Activated CD8-positive, alpha-beta memory T cell treated with anti-CD3 and anti-CD28 coated beads, Interleukin-2, amount 10 ng/mL, durations not matched to agents 7 days and 5 days (primary cell): ENCODE data around the gene ACD. TPM values are rescaled to one million over a fixed set of nuclear protein-coding genes. Genes with fewer than 3 reads are reported as not detected.

Experiments
- ATAC-seq: fragments of 150-1000 bp; cut with Tn5 transposase; one replicate; pipeline ENCODE4 v1.10.0; 2021; ENCODE audit warnings: moderate library complexity
- CTCF ChIA-PET: fragments of 350-600 bp; sonication (Branson Sonifier 250); formaldehyde crosslinking; loops from one replicate; lab custom pipeline; 2021; ENCODE audit warnings: antibody characterized with exemption; lab: Charles Lee
- DNase-seq: peaks from one replicate; pipeline ENCODE4 v3.0.0-alpha.2; 2020
- H3K27ac Mint-ChIP-seq: one replicate; pipeline ENCODE4 v1.8.0; 2021; ENCODE audit warnings: mild to moderate bottlenecking, mixed read lengths
- H3K27me3 Mint-ChIP-seq: one replicate; pipeline ENCODE4 v1.8.0; 2021; ENCODE audit warnings: mixed read lengths
- H3K36me3 Mint-ChIP-seq: one replicate; pipeline ENCODE4 v1.8.0; 2021; ENCODE audit warnings: mild to moderate bottlenecking, mixed read lengths
- H3K4me1 Mint-ChIP-seq: one replicate; pipeline ENCODE4 v1.8.0; 2021; ENCODE audit warnings: mixed read lengths
- H3K4me3 Mint-ChIP-seq: one replicate; pipeline ENCODE4 v1.8.0; 2021; ENCODE audit warnings: mild to moderate bottlenecking, moderate library complexity, mixed read lengths
- H3K9me3 Mint-ChIP-seq: one replicate; pipeline ENCODE4 v1.8.0; 2022; ENCODE audit warnings: low read depth, mixed read lengths
- total RNA-seq, 2 experiments: library from RNA; stranded (reverse); gene quantifications; one replicate each; pipeline ENCODE4 v1.2.3, GENCODE V29; 2021

The ACD gene
- total RNA-seq, 2 experiments from 2014 or later = 49.7 to 58.1 TPM

DNA sequence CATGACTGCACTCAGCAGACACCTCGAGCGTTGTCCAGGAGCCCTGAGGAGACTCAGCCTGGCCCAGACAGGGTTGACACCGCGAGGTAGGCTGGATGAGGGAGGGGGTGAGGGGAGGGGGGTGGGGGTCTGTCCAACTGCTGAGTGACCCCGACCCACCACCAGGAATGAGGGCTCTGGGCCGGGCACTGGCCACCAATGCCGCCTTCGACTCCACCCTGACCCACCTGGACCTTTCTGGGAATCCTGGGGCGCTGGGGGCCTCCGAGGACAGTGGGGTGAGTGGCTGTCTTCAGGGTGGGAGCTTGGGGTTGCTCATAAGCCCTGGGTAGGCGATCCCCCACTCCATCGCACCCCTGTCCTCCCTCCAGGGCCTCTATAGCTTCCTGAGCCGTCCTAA is 12.4 kb downstream of the ACD start:
- Mint-ChIP-seq H3K4me3 (no peak overlapping the region), H3K36me3 (peaks cover 22% of the 10 kb centered on the region), H3K4me1 (peaks cover 18% of the 10 kb centered on the region), H3K9me3 (no peaks in the 10 kb centered on the region), H3K27ac (no peak overlapping the region), H3K27me3 (no peaks in the 10 kb centered on the region)
- no peak for DNase-seq
- CTCF ChIA-PET = interaction anchor here (1.4 to 11.4 kb wide), 5 partner anchors 19 to 133 kb away, joined by 4 to 307 read pairs (median 28); partner anchors contain the start of genes C16orf86, CTCF and ENKD1
- ATAC-seq = no peak

DNA sequence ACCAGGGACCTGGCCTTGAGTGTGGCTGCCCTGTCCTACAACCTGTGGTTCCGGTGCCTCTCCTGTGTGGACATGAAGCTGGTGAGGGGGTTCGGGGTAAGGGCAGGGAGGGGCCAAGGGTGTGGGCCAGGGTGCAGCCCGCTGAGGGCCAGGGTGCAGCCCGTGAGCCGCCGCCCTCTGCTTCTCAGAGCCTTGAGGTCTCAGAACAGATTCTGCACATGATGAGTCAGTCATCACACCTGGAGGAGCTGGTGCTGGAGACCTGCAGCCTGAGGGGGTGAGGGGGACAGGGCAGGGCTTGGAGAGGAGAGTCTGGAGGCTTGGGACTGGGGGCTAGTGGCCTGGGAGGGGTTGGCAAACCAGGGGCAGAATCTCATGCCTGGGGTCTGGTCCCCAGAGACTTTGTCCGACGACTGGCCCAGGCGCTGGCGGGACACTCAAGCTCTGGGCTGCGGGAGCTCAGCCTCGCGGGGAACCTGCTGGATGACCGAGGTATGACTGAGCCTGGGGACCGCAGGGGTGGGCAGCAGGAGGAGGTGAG is 12.9 kb downstream of the ACD start:
- Mint-ChIP-seq H3K27ac (no peak overlapping the region), H3K9me3 (no peaks in the 10 kb centered on the region), H3K4me1 (peaks cover 18% of the 10 kb centered on the region), H3K27me3 (no peaks in the 10 kb centered on the region), H3K36me3 (peaks cover 21% of the 10 kb centered on the region), H3K4me3 (no peak overlapping the region)
- no peak for ATAC-seq
- CTCF ChIA-PET = interaction anchor here (1.4 to 11.4 kb wide), 5 partner anchors 19 to 133 kb away, joined by 4 to 307 read pairs (median 28); partner anchors contain the start of genes C16orf86, CTCF and ENKD1
- DNase-seq = no peak

DNA sequence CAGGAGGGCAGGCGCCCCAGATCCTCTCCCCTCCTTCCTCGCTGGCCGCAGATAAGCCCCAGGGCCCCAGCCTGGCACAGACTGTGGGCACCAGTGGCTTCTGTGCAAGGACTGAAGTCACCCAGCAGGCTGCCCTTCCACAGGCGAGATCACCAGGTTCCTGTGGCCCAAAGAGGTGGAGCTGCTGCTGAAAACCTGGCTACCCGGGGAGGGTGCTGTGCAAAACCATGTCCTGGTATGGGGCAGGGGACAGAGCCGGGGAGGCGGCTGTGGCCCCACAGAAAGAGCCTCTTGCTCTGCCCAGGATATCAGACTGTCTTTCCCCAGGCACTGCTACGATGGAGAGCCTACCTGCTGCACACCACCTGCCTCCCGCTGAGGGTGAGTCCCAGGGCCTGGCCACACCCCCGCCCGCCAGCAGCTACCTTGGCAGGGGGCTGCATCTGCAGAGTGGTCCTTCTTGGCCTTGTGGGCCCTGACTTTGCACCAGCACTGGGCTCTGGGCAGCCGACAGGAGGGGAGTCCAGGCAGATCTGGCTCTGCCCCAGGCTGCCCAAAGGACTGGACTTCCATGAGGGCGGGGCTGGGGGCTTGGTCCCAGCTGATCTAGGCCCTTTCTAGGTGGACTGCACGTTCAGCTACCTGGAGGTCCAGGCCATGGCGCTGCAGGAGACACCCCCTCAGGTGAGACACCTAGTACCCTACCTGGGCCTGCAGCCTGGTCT is 14.5 kb downstream of the ACD start:
- DNase-seq (peak; percentile 59), ATAC-seq (peak; percentile 11)
- no peaks in the 10 kb centered on the region for H3K9me3 Mint-ChIP-seq
- CTCF ChIA-PET = interaction anchor here (0.6 to 11.4 kb wide), 34 partner anchors 11 to 631 kb away, joined by 3 to 307 read pairs (median 4); partner anchors contain the start of genes ACD, ATP6V0D1, C16orf86 and CTCF
- H3K4me3 Mint-ChIP-seq = peak overlapping the region; percentile 85
- H3K27me3 Mint-ChIP-seq = no peaks in the 10 kb centered on the region
- H3K4me1 Mint-ChIP-seq = peaks cover 17% of the 10 kb centered on the region
- peaks cover 13% of the 10 kb centered on the region for H3K36me3 Mint-ChIP-seq
- peak overlapping the region; percentile 97 for H3K27ac Mint-ChIP-seq

DNA sequence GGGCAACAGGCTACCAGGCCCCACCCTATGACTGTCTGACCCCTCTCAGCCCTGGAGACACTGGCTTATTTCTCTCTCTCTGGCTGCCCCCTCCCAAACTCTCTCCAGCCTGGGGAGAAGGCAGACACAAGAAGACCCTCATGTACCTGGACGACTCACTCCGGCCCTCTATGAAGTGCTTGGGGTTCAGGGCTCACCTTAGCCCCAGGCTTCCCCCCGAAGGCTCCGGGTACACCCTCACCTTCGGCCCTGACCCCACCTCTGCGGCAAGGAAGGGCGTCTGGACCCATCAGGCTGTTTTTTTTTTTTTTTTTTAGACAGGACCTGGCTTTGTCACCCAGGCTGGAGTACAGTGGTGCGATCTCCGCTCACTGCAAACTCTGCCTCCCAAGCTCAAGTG is 16.0 kb downstream of the ACD start:
- ATAC-seq = no peak
- no peak for DNase-seq
- H3K27me3 Mint-ChIP-seq = no peaks in the 10 kb centered on the region
- H3K36me3 Mint-ChIP-seq = peaks cover 4% of the 10 kb centered on the region
- peaks cover 15% of the 10 kb centered on the region for H3K4me1 Mint-ChIP-seq
- peak overlapping the region; percentile 52 for H3K27ac Mint-ChIP-seq
- CTCF ChIA-PET = interaction anchor here (0.7 to 11.4 kb wide), 24 partner anchors 11 to 233 kb away, joined by 3 to 307 read pairs (median 6); partner anchors contain the start of genes ACD, ATP6V0D1, C16orf86 and CTCF
- H3K4me3 Mint-ChIP-seq = peak overlapping the region; percentile 85
- no peaks in the 10 kb centered on the region for H3K9me3 Mint-ChIP-seq

DNA sequence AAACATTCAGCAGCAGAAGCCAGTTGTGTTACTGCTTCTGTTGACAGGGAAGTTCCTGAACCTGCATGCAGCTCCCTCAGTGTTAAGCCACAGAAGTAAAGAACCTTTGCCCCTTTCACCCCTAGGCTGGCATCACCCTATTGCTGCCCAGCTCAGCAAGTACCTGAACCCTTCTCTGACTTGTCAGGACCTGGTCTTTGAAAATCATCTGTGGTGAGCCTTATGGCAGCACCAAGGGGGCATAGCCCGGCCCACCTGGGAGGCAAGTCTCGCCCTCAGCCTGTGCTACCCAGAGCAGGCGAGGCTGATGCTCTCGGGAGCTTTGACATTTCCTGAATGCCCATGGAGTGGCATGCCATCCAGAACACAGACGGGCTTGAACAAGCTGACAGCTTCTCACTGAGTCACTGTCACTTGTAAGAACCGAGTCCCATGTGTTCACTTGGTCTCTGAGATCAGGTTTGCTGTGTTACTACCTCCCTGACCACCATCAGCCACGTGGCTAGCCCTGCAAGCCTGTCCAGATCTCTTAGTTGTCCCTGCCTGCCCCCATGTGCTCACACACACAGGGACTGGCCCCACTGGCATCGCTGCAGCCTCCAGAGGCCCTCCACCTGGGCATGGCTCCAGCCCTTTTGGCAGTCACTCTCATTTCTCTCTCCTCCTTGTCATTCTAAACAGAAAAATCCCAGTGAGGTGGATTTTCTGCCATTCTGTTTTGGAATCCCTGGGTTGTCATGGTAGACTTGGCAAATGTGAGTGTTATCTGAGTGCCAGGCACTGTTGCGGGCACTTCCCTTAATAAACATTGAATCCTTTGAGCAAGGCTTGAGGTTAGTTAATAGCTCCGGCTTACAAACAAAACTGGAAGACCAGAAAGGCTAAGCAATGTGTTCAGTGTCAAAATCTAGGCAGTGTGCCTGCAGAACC is 18.0 kb downstream of the ACD start:
- CTCF ChIA-PET = interaction anchor here (0.7 to 11.4 kb wide), 8 partner anchors 9 to 126 kb away, joined by 3 to 307 read pairs (median 24); partner anchors contain the start of gene CTCF
- no peak overlapping the region for H3K27ac Mint-ChIP-seq
- H3K4me3 Mint-ChIP-seq = no peak overlapping the region
- H3K36me3 Mint-ChIP-seq = peaks cover 8% of the 10 kb centered on the region
- no peaks in the 10 kb centered on the region for H3K27me3 Mint-ChIP-seq
- H3K9me3 Mint-ChIP-seq = no peaks in the 10 kb centered on the region
- H3K4me1 Mint-ChIP-seq = peaks cover 15% of the 10 kb centered on the region
- DNase-seq (no peak), ATAC-seq (no peak)

DNA sequence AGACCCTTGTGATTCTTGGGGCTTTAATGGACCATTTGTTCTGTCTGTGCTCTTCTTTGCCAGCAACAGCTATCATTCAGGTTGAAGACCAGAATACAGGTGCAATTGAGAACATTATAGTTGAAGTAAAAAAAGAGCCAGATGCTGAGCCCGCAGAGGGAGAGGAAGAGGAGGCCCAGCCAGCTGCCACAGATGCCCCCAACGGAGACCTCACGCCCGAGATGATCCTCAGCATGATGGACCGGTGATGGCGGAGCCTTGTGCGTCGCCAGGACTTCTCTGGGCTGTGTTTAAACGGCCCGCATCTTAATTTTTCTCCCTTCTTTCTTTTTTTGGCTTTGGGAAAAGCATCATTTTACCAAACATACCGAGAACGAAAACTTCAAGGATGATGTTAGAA is 22.4 kb downstream of the ACD start:
- DNase-seq = no peak
- CTCF ChIA-PET = interaction anchor here (0.6 to 11.4 kb wide), 3 partner anchors 88 to 116 kb away, joined by 3 to 307 read pairs (median 4); partner anchors contain the start of gene RIPOR1
- Mint-ChIP-seq H3K27ac (no peak overlapping the region), H3K27me3 (no peaks in the 10 kb centered on the region), H3K36me3 (peaks cover 19% of the 10 kb centered on the region), H3K4me3 (no peak overlapping the region), H3K4me1 (no peaks in the 10 kb centered on the region), H3K9me3 (no peaks in the 10 kb centered on the region)
- no peak for ATAC-seq

DNA sequence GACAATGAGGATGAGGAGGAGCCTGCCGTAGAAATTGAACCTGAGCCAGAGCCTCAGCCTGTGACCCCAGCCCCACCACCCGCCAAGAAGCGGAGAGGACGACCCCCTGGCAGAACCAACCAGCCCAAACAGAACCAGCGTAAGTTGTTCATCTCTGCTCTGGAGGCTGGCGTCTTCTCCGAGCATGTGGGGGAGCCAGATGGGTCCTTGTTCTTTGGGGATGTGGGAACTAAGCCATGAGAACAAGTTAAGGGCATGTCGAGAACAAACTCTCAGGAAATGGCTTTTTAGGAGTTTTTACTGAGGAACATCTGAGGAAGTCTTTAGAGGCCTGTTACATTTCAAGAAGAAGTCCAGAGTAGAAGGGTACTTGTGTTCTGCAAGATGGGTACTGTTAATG is 23.3 kb downstream of the ACD start:
- ATAC-seq = no peak
- Mint-ChIP-seq H3K9me3 (no peaks in the 10 kb centered on the region), H3K4me3 (no peak overlapping the region), H3K27me3 (no peaks in the 10 kb centered on the region), H3K36me3 (peaks cover 22% of the 10 kb centered on the region), H3K27ac (no peak overlapping the region), H3K4me1 (no peaks in the 10 kb centered on the region)
- CTCF ChIA-PET = interaction anchor here (0.6 kb wide), 1 partner anchor 177 kb away, joined by 4 read pairs; no protein-coding TSS in a partner anchor
- no peak for DNase-seq

DNA sequence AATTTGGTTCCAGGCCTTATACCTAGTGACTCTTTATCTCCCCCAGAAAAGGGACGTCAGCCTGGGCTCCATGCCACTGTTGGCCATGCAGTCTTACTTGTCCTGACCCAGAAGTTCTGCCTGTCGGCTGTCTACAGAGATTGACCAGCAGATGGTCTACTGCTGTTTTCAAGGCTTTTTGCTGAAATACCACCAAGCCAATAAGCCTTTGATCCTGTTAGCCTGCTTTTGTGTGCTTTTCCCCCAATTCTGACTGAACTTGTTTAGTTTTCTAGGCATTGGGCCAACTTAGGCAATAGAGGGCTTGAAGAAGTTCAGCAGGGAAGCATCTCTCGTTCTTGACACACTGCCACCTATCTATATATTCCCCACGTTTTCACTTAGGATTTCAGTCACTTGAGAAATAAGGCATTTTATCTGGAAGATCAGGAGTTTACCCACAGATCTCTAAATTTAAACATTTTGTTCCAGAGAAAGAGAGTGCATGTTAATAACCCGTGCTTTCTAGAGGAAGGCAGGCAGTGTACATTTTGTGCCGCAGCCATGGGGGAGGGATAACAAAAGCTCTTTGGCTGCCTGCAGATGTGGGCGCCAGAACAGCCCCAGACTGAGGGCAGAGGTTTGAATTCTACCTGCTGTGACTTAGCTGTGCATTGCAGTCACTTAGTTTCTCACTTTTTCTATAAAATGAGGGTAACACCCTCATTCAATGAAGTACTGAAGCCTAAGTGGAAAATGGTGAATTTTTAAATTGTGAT is 27.5 kb downstream of the ACD start:
- no peak overlapping the region for H3K27ac Mint-ChIP-seq
- H3K9me3 Mint-ChIP-seq = no peaks in the 10 kb centered on the region
- H3K27me3 Mint-ChIP-seq = no peaks in the 10 kb centered on the region
- no peak overlapping the region for H3K4me3 Mint-ChIP-seq
- H3K36me3 Mint-ChIP-seq = peaks cover 37% of the 10 kb centered on the region
- ATAC-seq (no peak), DNase-seq (no peak)
- no peaks in the 10 kb centered on the region for H3K4me1 Mint-ChIP-seq
- CTCF ChIA-PET = interaction anchor here (0.6 to 2.3 kb wide), 3 partner anchors 12 to 85 kb away, joined by 3 to 12 read pairs (median 10); partner anchors contain the start of gene CARMIL2

DNA sequence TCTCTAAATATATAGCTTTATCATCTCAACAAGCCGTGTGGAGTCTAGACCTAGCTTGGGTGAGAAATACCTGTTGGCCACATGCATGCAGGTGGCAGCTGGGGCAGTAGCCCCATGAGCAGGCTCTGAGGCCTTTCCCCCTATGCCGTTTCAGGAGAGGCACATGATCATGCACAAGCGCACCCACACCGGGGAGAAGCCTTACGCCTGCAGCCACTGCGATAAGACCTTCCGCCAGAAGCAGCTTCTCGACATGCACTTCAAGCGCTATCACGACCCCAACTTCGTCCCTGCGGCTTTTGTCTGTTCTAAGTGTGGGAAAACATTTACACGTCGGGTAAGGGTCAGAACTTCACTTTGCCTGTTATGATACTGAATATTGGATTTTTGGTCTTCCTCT is 31.8 kb downstream of the ACD start:
- CTCF ChIA-PET = interaction anchor here (0.6 to 1.2 kb wide), 3 partner anchors 16 to 342 kb away, joined by 3 to 5 read pairs (median 4); partner anchors contain the start of gene CARMIL2
- Mint-ChIP-seq H3K27ac (no peak overlapping the region), H3K36me3 (peaks cover 44% of the 10 kb centered on the region), H3K9me3 (no peaks in the 10 kb centered on the region), H3K4me3 (no peak overlapping the region), H3K27me3 (no peaks in the 10 kb centered on the region), H3K4me1 (no peaks in the 10 kb centered on the region)
- ATAC-seq = no peak
- DNase-seq = no peak

DNA sequence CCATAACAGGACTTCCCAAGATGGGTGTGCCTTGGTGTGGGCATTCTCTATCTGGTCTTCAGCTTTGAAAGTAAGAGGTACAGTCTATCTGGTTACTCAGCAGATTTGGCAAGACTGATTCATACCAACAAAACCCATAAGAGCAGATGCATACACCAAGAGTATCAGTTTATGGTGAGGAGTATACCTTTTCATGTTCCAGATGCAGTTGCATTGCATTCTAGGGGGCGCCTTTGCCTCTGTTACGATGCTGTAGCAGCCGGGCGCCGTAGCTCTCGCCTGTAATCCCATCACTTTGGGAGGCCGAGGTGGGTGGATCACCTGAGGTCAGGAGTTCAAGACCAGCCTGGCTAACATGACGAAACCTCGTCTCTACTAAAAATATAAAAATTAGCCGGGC is 46.3 kb downstream of the ACD start:
- Mint-ChIP-seq H3K9me3 (no peaks in the 10 kb centered on the region), H3K27ac (no peak overlapping the region), H3K4me1 (no peaks in the 10 kb centered on the region), H3K36me3 (peaks cover 39% of the 10 kb centered on the region), H3K4me3 (no peak overlapping the region), H3K27me3 (no peaks in the 10 kb centered on the region)
- ATAC-seq = no peak
- CTCF ChIA-PET = interaction anchor here (0.8 to 1.3 kb wide), 6 partner anchors 9 to 93 kb away, joined by 3 to 5 read pairs (median 3); no protein-coding TSS in a partner anchor
- DNase-seq = no peak

DNA sequence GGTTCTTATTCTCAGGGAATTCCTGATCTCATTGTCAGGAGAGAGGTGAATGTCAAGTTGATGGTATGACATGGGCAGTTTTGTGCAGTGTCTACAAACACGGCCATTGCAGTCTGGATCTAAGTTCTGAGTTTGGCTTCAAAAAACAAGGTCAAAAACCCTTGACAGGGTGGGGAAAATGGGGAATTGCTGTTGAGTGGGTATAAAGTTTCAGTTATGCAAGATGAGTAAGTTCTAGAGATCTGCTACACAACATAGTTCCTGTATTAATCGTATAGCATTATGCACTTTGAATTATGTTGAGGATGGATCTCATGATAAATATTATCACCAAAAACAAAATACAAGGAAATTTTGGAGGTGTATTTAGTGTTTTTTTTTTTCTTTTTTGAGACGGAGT is 51.7 kb downstream of the ACD start:
- ATAC-seq (peak; percentile 33), DNase-seq (no peak)
- H3K4me1 Mint-ChIP-seq = peaks cover 8% of the 10 kb centered on the region
- no peaks in the 10 kb centered on the region for H3K9me3 Mint-ChIP-seq
- H3K27me3 Mint-ChIP-seq = no peaks in the 10 kb centered on the region
- H3K36me3 Mint-ChIP-seq = peaks cover 22% of the 10 kb centered on the region
- H3K4me3 Mint-ChIP-seq = no peak overlapping the region
- no peak overlapping the region for H3K27ac Mint-ChIP-seq
- CTCF ChIA-PET = no interaction called here
